Hepatocyte (in vitro differentiated cells): ENCODE data around the gene ABLIM1. TPM values are rescaled to one million over a fixed set of nuclear protein-coding genes. Genes with fewer than 3 reads are reported as not detected.

Experiments
- DNase-seq: peaks from one replicate; pipeline ENCODE4 v3.0.0-alpha.2; 2016; ENCODE audit warnings: low spot score
- H2AFZ ChIP-seq: fragments of 200-600 bp; sonication (generic); 2 replicates; pipeline ENCODE4 v1.6.0; 2016; ENCODE audit warnings: antibody characterized with exemption, mild to moderate bottlenecking
- H3K27ac ChIP-seq: fragments of 200-600 bp; sonication (generic); 2 replicates; pipeline ENCODE4 v1.5.1; 2016; ENCODE audit warnings: mild to moderate bottlenecking
- H3K27me3 ChIP-seq: fragments of 200-600 bp; sonication (generic); 2 replicates; pipeline ENCODE4 v1.6.1; 2016
- H3K36me3 ChIP-seq: fragments of 200-600 bp; sonication (generic); replicated peaks from 2 replicates; pipeline ENCODE4 v1.5.1; 2016; ENCODE audit warnings: low read depth; ENCODE audit not compliant: insufficient read depth
- H3K4me1 ChIP-seq: fragments of 200-600 bp; sonication (generic); 2 replicates; pipeline ENCODE4 v1.5.1; 2016; ENCODE audit warnings: mild to moderate bottlenecking, moderate library complexity; ENCODE audit not compliant: insufficient read depth
- H3K4me2 ChIP-seq: fragments of 200-600 bp; sonication (generic); 2 replicates; pipeline ENCODE4 v1.6.0; 2016
- H3K4me3 ChIP-seq: fragments of 200-600 bp; sonication (generic); 2 replicates; pipeline ENCODE4 v1.5.1; 2016; ENCODE audit warnings: mild to moderate bottlenecking
- H3K79me2 ChIP-seq: fragments of 200-600 bp; sonication (generic); 2 replicates; pipeline ENCODE4 v1.6.0; 2017; ENCODE audit warnings: mild to moderate bottlenecking
- H3K9me2 ChIP-seq: fragments of 200-600 bp; sonication (generic); replicated peaks from 2 replicates; pipeline ENCODE4 v1.6.0; 2017; ENCODE audit warnings: mild to moderate bottlenecking; ENCODE audit not compliant: insufficient read depth
- H3K9me3 ChIP-seq: fragments of 200-600 bp; sonication (generic); 2 replicates; pipeline ENCODE4 v1.5.1; 2016; ENCODE audit warnings: low read depth, mild to moderate bottlenecking
- H4K20me1 ChIP-seq: fragments of 200-600 bp; sonication (generic); 2 replicates; pipeline ENCODE4 v1.6.0; 2016; ENCODE audit warnings: mild to moderate bottlenecking; ENCODE audit not compliant: insufficient read depth, poor library complexity, severe bottlenecking
- CTCF ChIP-seq: fragments of 200-600 bp; sonication (generic); IDR thresholded peaks from 2 replicates; pipeline ENCODE4 v1.5.1; 2016; ENCODE audit warnings: antibody characterized with exemption, mild to moderate bottlenecking; ENCODE audit not compliant: poor library complexity
- EZH2 ChIP-seq: fragments of 200-600 bp; sonication (generic); IDR thresholded peaks from 2 replicates; pipeline ENCODE4 v1.6.1; 2016; ENCODE audit warnings: antibody characterized with exemption, mild to moderate bottlenecking, borderline replicate concordance
- EZH2phosphoT487 ChIP-seq: fragments of 200-600 bp; sonication (generic); IDR thresholded peaks from one replicate; pipeline ENCODE4 v1.6.1; 2018; ENCODE audit warnings: antibody characterized with exemption, mild to moderate bottlenecking, low read depth, moderate library complexity; ENCODE audit not compliant: unreplicated experiment, severe bottlenecking
- WGBS: methylation state at CpG from one replicate; pipeline ENCODE4 v1.1.6; 2016; ENCODE audit warnings: low lambda C conversion rate; ENCODE audit errors: missing lambda C conversion rate; 5-methylcytosine and 5-hydroxymethylcytosine counted together
- polyA plus RNA-seq: library from polyadenylated mRNA; unstranded; fragments of >200 nt; fragmentation: Nextera tagmentation; extraction: Ambion mirVana; gene quantifications from 2 replicates; pipeline ENCODE4 v1.2.1, GENCODE V29; 2016
- total RNA-seq: library from RNA; depleted of rRNA; stranded (reverse); fragments of >200 nt; gene quantifications from 2 replicates; pipeline ENCODE4 v1.2.3, GENCODE V29; 2014

The ABLIM1 gene
- total and polyA plus RNA-seq, 2 experiments from 2014 or later = 20.8 to 31.6 TPM

- H3K36me3 ChIP-seq = no peaks in the 10 kb centered on the region
Observed at GRCh38 chr10:114557854-114558253, 100.2 kb downstream of the ABLIM1 start.

GRCh38 chr10:114556236-114557122 lies 101.6 kb downstream of the ABLIM1 start:
- WGBS = 88% methylated on average over 9 of the region's 9 CpGs
- H3K4me1 ChIP-seq = peaks cover 4% of the 10 kb centered on the region

More at GRCh38 chr10:114557854-114558253, 100.2 kb downstream of the ABLIM1 start:
- no peak for DNase-seq
- H3K27me3 ChIP-seq = no peaks in the 10 kb centered on the region
- TF ChIP-seq EZH2 = no peak
- no peak for TF ChIP-seq EZH2phosphoT487
- no peak for TF ChIP-seq CTCF
- H3K9me3 ChIP-seq = no peaks in the 10 kb centered on the region
- H2AFZ ChIP-seq = no peak overlapping the region
- no peaks in the 10 kb centered on the region for H3K4me1 ChIP-seq
- no peaks in the 10 kb centered on the region for H3K9me2 ChIP-seq
- no peak overlapping the region for H3K4me2 ChIP-seq
- H3K79me2 ChIP-seq = no peaks in the 10 kb centered on the region
- no peak overlapping the region for H3K27ac ChIP-seq
- WGBS = 96% methylated on average over 5 of the region's 5 CpGs
- no peaks in the 10 kb centered on the region for H4K20me1 ChIP-seq
- H3K4me3 ChIP-seq = no peak overlapping the region

GRCh38 chr10:114553436-114553835 lies 104.6 kb downstream of the ABLIM1 start:
- no peak for TF ChIP-seq EZH2
- TF ChIP-seq EZH2phosphoT487 = no peak
- no peak for TF ChIP-seq CTCF
- H3K9me2 ChIP-seq = no peaks in the 10 kb centered on the region
- no peak overlapping the region for H2AFZ ChIP-seq
- H3K9me3 ChIP-seq = no peaks in the 10 kb centered on the region
- H3K27me3 ChIP-seq = no peaks in the 10 kb centered on the region
- no peak for DNase-seq
- H3K4me3 ChIP-seq = no peak overlapping the region
- no peak overlapping the region for H3K4me2 ChIP-seq
- no peaks in the 10 kb centered on the region for H3K36me3 ChIP-seq
- H3K79me2 ChIP-seq = no peaks in the 10 kb centered on the region
- H3K27ac ChIP-seq = no peak overlapping the region
- H4K20me1 ChIP-seq = no peaks in the 10 kb centered on the region
- WGBS = 93% methylated on average over 1 of the region's 1 CpG
- peaks cover 8% of the 10 kb centered on the region for H3K4me1 ChIP-seq

More at GRCh38 chr10:114556236-114557122, 101.6 kb downstream of the ABLIM1 start:
- no peak for DNase-seq
- Histone ChIP-seq H3K4me2 (no peak overlapping the region), H3K36me3 (no peaks in the 10 kb centered on the region), H3K9me2 (no peaks in the 10 kb centered on the region), H3K27ac (peak overlapping the region; percentile 17), H3K9me3 (no peaks in the 10 kb centered on the region), H3K27me3 (no peaks in the 10 kb centered on the region), H4K20me1 (no peaks in the 10 kb centered on the region), H2AFZ (no peak overlapping the region), H3K79me2 (no peaks in the 10 kb centered on the region), H3K4me3 (no peak overlapping the region)
- TF ChIP-seq EZH2phosphoT487 = no peak
- no peak for TF ChIP-seq CTCF
- TF ChIP-seq EZH2 = no peak
